Measurements from ENCODE around the gene FGFR3.

DNA sequence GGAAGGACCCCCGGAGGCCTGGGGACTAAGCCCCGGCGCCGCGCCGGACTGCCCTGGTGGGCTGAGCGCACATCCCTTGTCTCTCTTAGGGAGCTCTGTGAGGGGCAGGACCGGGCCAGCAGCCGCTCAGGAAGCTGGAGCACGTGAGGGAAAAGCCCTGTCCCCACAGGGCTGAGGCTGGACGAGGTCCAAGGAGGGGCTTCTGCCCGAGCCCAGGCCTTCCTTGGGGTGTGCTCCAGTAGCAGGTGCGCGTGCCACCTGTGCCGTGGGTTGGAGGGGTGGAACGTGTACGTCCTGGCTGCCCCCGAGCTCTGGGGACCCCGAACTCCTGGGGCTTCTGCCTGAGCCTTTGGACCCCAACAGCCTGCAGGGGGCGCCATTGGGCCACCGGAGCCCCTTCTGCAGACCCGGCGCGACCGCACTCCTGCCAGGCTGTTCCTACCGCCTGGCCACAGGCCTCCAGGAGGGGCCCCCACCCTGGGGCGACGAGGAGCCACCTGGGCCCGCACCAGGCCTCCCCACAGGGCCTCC lies 44.6 kb upstream of the FGFR3 start:
- TF ChIP-seq EP300 (conservative IDR thresholded peaks at IDR 0.05; ENCODE audit: poor library complexity, severe bottlenecking) (no peak), POLR2AphosphoS5 (IDR thresholded peaks at IDR 0.05) (no peak), MXI1 (conservative IDR thresholded peaks at IDR 0.05; ENCODE audit: poor library complexity, severe bottlenecking) (no peak)
